GM12878 (cell line): ENCODE data around the gene HMGXB4. TPM values are rescaled to one million over a fixed set of nuclear protein-coding genes. Genes with fewer than 3 reads are reported as not detected.
A peak's percentile ranks its signal among the peaks of the same experiment; 100 is the strongest.

ENCODE experiments used
- BMI1 ChIP-seq: fragments of 450-650 bp; IDR thresholded peaks from 2 replicates; pipeline ENCODE4 v1.6.1; 2016; ENCODE audit warnings: mild to moderate bottlenecking, moderate library complexity, borderline replicate concordance
- CTCF ChIP-seq, 3 experiments: IDR thresholded peaks in 2 of 3; conservative IDR thresholded peaks in 1 of 3; 2 replicates each; pipeline ENCODE4 v1.5.1; 2011; ENCODE audit warnings: low read depth in 3 of 3, low read length in 3 of 3, mild to moderate bottlenecking in 3 of 3, control low read depth in 2 of 3, moderate library complexity in 2 of 3, inconsistent platforms in 1 of 3, mixed read lengths in 1 of 3; ENCODE audit not compliant: control insufficient read depth in 2 of 3, insufficient read depth in 1 of 3; ENCODE audit errors: extremely low read depth in 1 of 3
- IKZF2 ChIP-seq, 2 experiments: fragments of 450-650 bp; IDR thresholded peaks; 2 replicates each; pipeline ENCODE4 v1.6.1; 2017; ENCODE audit warnings: mild to moderate bottlenecking in 2 of 2, moderate library complexity in 2 of 2
- KAT2A ChIP-seq: conservative IDR thresholded peaks from 2 replicates; pipeline ENCODE4 v1.6.1; 2011; ENCODE audit warnings: low read depth, low read length; ENCODE audit not compliant: control insufficient read depth
- KLF5 ChIP-seq: fragments of 450-650 bp; IDR thresholded peaks from 2 replicates; pipeline ENCODE4 v1.6.1; 2014; ENCODE audit warnings: mild to moderate bottlenecking; ENCODE audit not compliant: partially characterized antibody
- MAX ChIP-seq: IDR thresholded peaks from 2 replicates; pipeline ENCODE4 v1.6.1; 2012; ENCODE audit warnings: low read depth, low read length, improper control_type of control experiment
- MEF2A ChIP-seq: IDR thresholded peaks from 2 replicates; pipeline ENCODE4 v1.6.1; 2011; ENCODE audit warnings: low read depth, mild to moderate bottlenecking, low read length, moderate library complexity; ENCODE audit not compliant: insufficient read depth
- MTA3 ChIP-seq: IDR thresholded peaks from 2 replicates; pipeline ENCODE4 v1.6.1; 2012; ENCODE audit warnings: low read length, inconsistent platforms, borderline replicate concordance
- MXI1 ChIP-seq: fragments of 150-350 bp; IDR thresholded peaks from 2 replicates; pipeline ENCODE4 v1.6.1; 2011; ENCODE audit warnings: low read depth, mild to moderate bottlenecking, inconsistent platforms, low read length, improper control_type of control experiment
- MYB ChIP-seq: fragments of 150-350 bp; IDR thresholded peaks from 2 replicates; pipeline ENCODE4 v1.6.1; 2014; ENCODE audit warnings: mild to moderate bottlenecking, low read depth, low read length, borderline replicate concordance
- MYC ChIP-seq: IDR thresholded peaks from 2 replicates; pipeline ENCODE4 v1.6.1; 2011; ENCODE audit warnings: mild to moderate bottlenecking, low read length, moderate library complexity, inconsistent platforms; ENCODE audit not compliant: insufficient read depth, insufficient replicate concordance, insufficient read length, severe bottlenecking
- POLR2AphosphoS2 ChIP-seq: IDR thresholded peaks from 2 replicates; pipeline ENCODE4 v1.6.1; 2011; ENCODE audit warnings: low read depth, mild to moderate bottlenecking, low read length, improper control_type of control experiment, moderate library complexity
- RB1 ChIP-seq: fragments of 450-650 bp; formaldehyde crosslinking; IDR thresholded peaks from 2 replicates; pipeline ENCODE4 v1.6.1; 2017; ENCODE audit warnings: mild to moderate bottlenecking, borderline replicate concordance
- SIN3A ChIP-seq: IDR thresholded peaks from 2 replicates; pipeline ENCODE4 v1.6.1; 2012; ENCODE audit warnings: low read depth, low read length, improper control_type of control experiment
- SP1 ChIP-seq: IDR thresholded peaks from one replicate; pipeline ENCODE4 v1.6.1; 2011; ENCODE audit warnings: low read depth, low read length
- SREBF1 ChIP-seq: IDR thresholded peaks from 2 replicates; pipeline ENCODE4 v1.6.1; 2012; ENCODE audit warnings: mild to moderate bottlenecking, low read length
- SUPT20H ChIP-seq: IDR thresholded peaks from 2 replicates; pipeline ENCODE4 v1.6.1; 2011; ENCODE audit warnings: low read depth, mild to moderate bottlenecking, low read length, moderate library complexity, borderline replicate concordance; ENCODE audit not compliant: control insufficient read depth
- TAF1 ChIP-seq: IDR thresholded peaks from 2 replicates; pipeline ENCODE4 v1.6.1; 2011; ENCODE audit warnings: mild to moderate bottlenecking, low read depth, low read length, borderline replicate concordance
- TCF7 ChIP-seq: IDR thresholded peaks from 2 replicates; pipeline ENCODE4 v1.6.1; 2014; ENCODE audit warnings: antibody characterized with exemption, borderline replicate concordance
- WRNIP1 ChIP-seq: IDR thresholded peaks from 2 replicates; pipeline ENCODE4 v1.6.1; 2011; ENCODE audit warnings: low read depth, low read length, improper control_type of control experiment, borderline replicate concordance
- ZSCAN29 ChIP-seq: fragments of 450-650 bp; IDR thresholded peaks from 2 replicates; pipeline ENCODE4 v1.6.1; 2017; ENCODE audit warnings: mild to moderate bottlenecking, moderate library complexity
- polyA plus RNA-seq, 11 experiments: library from polyadenylated mRNA; depleted of rRNA in 4 of 11; unstranded in 6 of 11; stranded (reverse) in 5 of 11; fragments of >200 nt; fragmentation: Nextera tagmentation in 4 of 11; fragmentation: Illumina TruSeq in 1 of 11; extraction: Ambion mirVana in 4 of 11; extraction: Trizol in 1 of 11; gene quantifications; 1 replicate in 1 of 11; 2 replicates in 10 of 11; pipeline versions ENCODE4 v1.2.1 to v1.2.3, GENCODE V29; 2011 to 2016; ENCODE audit warnings: inconsistent platforms in 2 of 11, missing spikeins in 2 of 11, low read depth in 1 of 11
- total RNA-seq, 4 experiments: library from RNA; depleted of rRNA in 3 of 4; stranded (reverse); fragments of >200 nt in 3 of 4; fragmentation: Illumina TruSeq in 1 of 4; extraction: Trizol in 1 of 4; gene quantifications; 2 replicates each; pipeline versions ENCODE4 v1.2.1 to v1.2.3, GENCODE V29; 2013 to 2021
- TF ChIP-seq, protein P1 (sequence below): fragments of 450-650 bp; IDR thresholded peaks from 2 replicates; pipeline ENCODE4 v1.6.1; 2017; ENCODE audit warnings: antibody characterized with exemption, mild to moderate bottlenecking, moderate library complexity
- TF ChIP-seq, protein P2 (sequence below): fragments of 450-650 bp; IDR thresholded peaks from 2 replicates; pipeline ENCODE4 v1.6.1; 2017; ENCODE audit warnings: mild to moderate bottlenecking

HMGXB4 gene
- total and polyA plus RNA-seq, 10 of the 15 experiments (the other 5 are each of a cell fraction or from before 2014, with no cell fraction given), result 15.5 to 44.5 (median 24.9) TPM

DNA sequence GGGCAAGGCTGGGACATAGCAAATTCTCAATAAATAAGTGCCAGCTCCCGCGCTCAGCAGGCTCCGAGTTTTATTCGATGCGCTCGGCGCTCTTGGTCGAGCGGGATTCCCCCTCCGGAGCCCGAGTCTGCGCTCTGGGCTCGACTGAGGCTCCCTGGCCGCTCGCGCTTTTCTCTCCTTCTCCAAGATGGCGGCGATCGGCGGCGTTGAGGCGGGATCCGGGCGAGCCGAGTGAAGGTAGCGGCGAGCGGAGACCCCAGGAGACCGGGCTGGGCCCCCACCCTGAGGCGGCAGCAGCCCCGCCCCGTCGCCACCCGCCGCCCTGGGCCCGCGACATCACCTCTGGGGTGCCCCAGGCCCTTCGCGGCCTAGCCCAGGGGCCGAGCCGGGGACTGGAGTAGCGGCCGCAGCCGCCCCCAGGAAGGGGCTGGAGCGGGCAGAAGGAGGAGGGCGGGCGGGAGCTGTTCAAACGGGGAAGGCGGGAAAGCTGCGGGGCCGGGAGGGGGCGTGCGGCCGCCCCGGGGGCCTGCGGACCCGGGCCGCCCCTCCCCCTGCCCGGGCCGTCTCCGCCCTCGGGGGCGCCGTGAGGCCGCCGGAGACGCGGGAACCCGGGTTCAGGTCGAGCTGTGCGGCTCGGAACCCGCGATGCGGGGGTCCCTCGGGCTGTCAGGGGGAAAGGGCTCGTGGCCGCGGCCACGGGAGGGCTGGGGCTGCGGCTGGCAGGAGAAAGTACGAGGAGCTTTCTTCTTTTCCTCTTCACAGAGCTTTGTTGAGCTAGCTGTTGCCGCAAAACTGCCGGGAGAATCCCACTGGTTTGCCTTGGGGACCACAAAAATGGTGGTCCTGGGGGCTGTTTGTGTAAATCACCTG is at the start of gene HMGXB4 (continued):
- TF ChIP-seq, protein P1, sequence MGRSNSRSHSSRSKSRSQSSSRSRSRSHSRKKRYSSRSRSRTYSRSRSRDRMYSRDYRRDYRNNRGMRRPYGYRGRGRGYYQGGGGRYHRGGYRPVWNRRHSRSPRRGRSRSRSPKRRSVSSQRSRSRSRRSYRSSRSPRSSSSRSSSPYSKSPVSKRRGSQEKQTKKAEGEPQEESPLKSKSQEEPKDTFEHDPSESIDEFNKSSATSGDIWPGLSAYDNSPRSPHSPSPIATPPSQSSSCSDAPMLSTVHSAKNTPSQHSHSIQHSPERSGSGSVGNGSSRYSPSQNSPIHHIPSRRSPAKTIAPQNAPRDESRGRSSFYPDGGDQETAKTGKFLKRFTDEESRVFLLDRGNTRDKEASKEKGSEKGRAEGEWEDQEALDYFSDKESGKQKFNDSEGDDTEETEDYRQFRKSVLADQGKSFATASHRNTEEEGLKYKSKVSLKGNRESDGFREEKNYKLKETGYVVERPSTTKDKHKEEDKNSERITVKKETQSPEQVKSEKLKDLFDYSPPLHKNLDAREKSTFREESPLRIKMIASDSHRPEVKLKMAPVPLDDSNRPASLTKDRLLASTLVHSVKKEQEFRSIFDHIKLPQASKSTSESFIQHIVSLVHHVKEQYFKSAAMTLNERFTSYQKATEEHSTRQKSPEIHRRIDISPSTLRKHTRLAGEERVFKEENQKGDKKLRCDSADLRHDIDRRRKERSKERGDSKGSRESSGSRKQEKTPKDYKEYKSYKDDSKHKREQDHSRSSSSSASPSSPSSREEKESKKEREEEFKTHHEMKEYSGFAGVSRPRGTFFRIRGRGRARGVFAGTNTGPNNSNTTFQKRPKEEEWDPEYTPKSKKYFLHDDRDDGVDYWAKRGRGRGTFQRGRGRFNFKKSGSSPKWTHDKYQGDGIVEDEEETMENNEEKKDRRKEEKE, result no peak
- TF ChIP-seq POLR2AphosphoS2, result peak; percentile 87
- TF ChIP-seq RB1, result peak; percentile 95; the same call in 1 of the 2 replicates
- TF ChIP-seq MTA3, result no peak
- no peak for TF ChIP-seq MAX
- TF ChIP-seq KLF5, result peak; percentile 58
- no peak for TF ChIP-seq CTCF (IDR thresholded peaks at IDR 0.05 in 2 of 3, conservative IDR thresholded peaks at IDR 0.05 in 1 of 3; ENCODE audit: control insufficient read depth in 2 of 3, extremely low read depth in 1 of 3, insufficient read depth in 1 of 3, low read depth in 3 of 3, low read length in 3 of 3)
- TF ChIP-seq WRNIP1, result no peak
- TF ChIP-seq BMI1, result no peak
- TF ChIP-seq SP1, result peak; percentile 31
- TF ChIP-seq MYB, result no peak
- TF ChIP-seq SREBF1, result no peak
- no peak for TF ChIP-seq MYC
- TF ChIP-seq IKZF2 (IDR thresholded peaks at IDR 0.05), result no peak; a peak in 1 of 4 replicates
- peak; percentile 72; the same call in 1 of the 2 replicates for TF ChIP-seq MXI1
- TF ChIP-seq SUPT20H, result no peak
- TF ChIP-seq, protein P2, sequence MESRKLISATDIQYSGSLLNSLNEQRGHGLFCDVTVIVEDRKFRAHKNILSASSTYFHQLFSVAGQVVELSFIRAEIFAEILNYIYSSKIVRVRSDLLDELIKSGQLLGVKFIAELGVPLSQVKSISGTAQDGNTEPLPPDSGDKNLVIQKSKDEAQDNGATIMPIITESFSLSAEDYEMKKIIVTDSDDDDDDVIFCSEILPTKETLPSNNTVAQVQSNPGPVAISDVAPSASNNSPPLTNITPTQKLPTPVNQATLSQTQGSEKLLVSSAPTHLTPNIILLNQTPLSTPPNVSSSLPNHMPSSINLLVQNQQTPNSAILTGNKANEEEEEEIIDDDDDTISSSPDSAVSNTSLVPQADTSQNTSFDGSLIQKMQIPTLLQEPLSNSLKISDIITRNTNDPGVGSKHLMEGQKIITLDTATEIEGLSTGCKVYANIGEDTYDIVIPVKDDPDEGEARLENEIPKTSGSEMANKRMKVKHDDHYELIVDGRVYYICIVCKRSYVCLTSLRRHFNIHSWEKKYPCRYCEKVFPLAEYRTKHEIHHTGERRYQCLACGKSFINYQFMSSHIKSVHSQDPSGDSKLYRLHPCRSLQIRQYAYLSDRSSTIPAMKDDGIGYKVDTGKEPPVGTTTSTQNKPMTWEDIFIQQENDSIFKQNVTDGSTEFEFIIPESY, result no peak
- peak; percentile 88 for TF ChIP-seq SIN3A
- TF ChIP-seq ZSCAN29, result no peak
- TF ChIP-seq KAT2A, result no peak
- TF ChIP-seq TCF7, result 0 out of 2 replicates have a peak, but pooled peaks have one; percentile 22
- TF ChIP-seq TAF1, result peak; percentile 90
- TF ChIP-seq MEF2A, result 0 out of 2 replicates have a peak, but pooled peaks have one; percentile 23
